Neutrophil (primary cell): ENCODE results near the gene ADCY9.

Source experiments
- H3K27ac ChIP-seq: fragments of 200-600 bp; sonication (generic); 2 replicates; pipeline ENCODE4 v1.5.1; 2016; ENCODE audit warnings: mild to moderate bottlenecking, moderate library complexity
- H3K27me3 ChIP-seq: fragments of 200-600 bp; sonication (generic); 2 replicates; pipeline ENCODE4 v1.6.0; 2016; ENCODE audit warnings: mild to moderate bottlenecking
- H3K36me3 ChIP-seq: fragments of 200-600 bp; sonication (generic); 2 replicates; pipeline ENCODE4 v1.5.1; 2017
- H3K4me1 ChIP-seq, 2 experiments: fragments of 200-600 bp in 1 of 2; sonication (generic) in 1 of 2; 1 replicate in 1 of 2; 2 replicates in 1 of 2; pipeline versions ENCODE4 v1.5.1 to v1.6.1; 2013 to 2016; ENCODE audit warnings: low read depth in 1 of 2, low read length in 1 of 2, mild to moderate bottlenecking in 1 of 2, moderate library complexity in 1 of 2; ENCODE audit not compliant: control insufficient read depth in 1 of 2, insufficient read depth in 1 of 2
- H3K4me3 ChIP-seq, 2 experiments: fragments of 200-600 bp in 1 of 2; sonication (generic) in 1 of 2; 1 replicate in 1 of 2; 2 replicates in 1 of 2; pipeline ENCODE4 v1.5.1; 2013 to 2016; ENCODE audit warnings: low read depth in 1 of 2, low read length in 1 of 2, mild to moderate bottlenecking in 1 of 2, moderate library complexity in 1 of 2
- H3K9me3 ChIP-seq: fragments of 200-600 bp; sonication (generic); 2 replicates; pipeline ENCODE4 v1.5.1; 2016
- TF ChIP-seq, protein P1 (sequence below): fragments of 200-600 bp; sonication (generic); IDR thresholded peaks from 2 replicates; pipeline ENCODE4 v1.5.1; 2016; ENCODE audit warnings: antibody characterized with exemption

The ADCY9 gene

DNA sequence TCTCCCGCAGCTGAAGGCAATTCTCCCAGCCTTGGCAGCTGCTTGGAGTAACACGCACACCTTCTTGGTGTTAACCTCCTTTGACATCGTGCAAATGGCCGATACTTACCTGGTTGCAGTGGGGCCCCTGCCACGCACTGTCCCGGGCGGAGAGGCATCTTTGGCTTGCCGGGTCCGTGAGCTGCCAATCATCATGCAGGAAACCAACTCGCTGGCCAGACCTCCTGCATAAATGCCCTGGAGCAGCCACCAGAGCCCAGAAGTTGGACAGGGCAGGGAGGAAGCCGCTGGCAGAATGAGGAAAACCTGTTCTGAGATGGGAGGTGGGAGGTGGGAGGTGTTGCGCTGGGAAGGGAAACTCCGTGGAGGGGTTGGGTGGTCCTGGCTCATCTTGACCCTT lies 194.0 kb downstream of the ADCY9 start:
- Histone ChIP-seq H3K27ac (no peak overlapping the region), H3K36me3 (no peaks in the 10 kb centered on the region), H3K9me3 (no peaks in the 10 kb centered on the region), H3K4me3 (no peak overlapping the region), H3K4me1 (no peaks in the 10 kb centered on the region), H3K27me3 (peaks cover 10% of the 10 kb centered on the region)
- TF ChIP-seq, protein P1, sequence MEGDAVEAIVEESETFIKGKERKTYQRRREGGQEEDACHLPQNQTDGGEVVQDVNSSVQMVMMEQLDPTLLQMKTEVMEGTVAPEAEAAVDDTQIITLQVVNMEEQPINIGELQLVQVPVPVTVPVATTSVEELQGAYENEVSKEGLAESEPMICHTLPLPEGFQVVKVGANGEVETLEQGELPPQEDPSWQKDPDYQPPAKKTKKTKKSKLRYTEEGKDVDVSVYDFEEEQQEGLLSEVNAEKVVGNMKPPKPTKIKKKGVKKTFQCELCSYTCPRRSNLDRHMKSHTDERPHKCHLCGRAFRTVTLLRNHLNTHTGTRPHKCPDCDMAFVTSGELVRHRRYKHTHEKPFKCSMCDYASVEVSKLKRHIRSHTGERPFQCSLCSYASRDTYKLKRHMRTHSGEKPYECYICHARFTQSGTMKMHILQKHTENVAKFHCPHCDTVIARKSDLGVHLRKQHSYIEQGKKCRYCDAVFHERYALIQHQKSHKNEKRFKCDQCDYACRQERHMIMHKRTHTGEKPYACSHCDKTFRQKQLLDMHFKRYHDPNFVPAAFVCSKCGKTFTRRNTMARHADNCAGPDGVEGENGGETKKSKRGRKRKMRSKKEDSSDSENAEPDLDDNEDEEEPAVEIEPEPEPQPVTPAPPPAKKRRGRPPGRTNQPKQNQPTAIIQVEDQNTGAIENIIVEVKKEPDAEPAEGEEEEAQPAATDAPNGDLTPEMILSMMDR = no peak

DNA sequence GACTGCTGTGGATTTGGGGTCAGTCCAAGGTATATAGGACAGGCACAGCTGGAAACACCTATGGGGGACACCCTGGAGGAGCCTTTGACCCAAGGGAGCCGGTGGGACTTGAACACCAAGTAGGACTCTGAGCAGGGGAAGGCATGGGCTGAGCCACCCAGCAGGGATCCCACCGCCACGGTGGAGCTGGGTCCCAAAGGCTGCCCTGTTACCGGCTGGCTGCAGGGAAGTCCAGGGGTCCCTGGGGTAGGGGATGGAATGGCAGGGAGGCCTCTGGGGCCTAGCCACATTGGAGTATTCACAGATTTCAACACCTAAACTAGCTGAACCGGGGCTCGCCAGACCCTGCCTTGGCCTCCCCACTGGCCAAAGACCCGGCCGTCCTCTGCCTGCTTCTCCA lies 196.0 kb downstream of the ADCY9 start:
- H3K36me3 ChIP-seq = no peaks in the 10 kb centered on the region

GRCh38 chr16:3919413-3919812 lies 196.8 kb downstream of the ADCY9 start:
- no peaks in the 10 kb centered on the region for H3K4me1 ChIP-seq
- H3K27me3 ChIP-seq = peaks cover 10% of the 10 kb centered on the region
- TF ChIP-seq, protein P1 = no peak
- H3K4me3 ChIP-seq = no peak overlapping the region
- H3K9me3 ChIP-seq = no peaks in the 10 kb centered on the region
- no peaks in the 10 kb centered on the region for H3K36me3 ChIP-seq
- H3K27ac ChIP-seq = no peak overlapping the region

More for the DNA sequence above, 196.0 kb downstream of the ADCY9 start:
- Histone ChIP-seq H3K27me3 (peaks cover 10% of the 10 kb centered on the region), H3K4me1 (no peaks in the 10 kb centered on the region), H3K4me3 (no peak overlapping the region), H3K9me3 (no peaks in the 10 kb centered on the region), H3K27ac (no peak overlapping the region)
- TF ChIP-seq, protein P1 = no peak

GRCh38 chr16:3915426-3916260 lies 200.6 kb downstream of the ADCY9 start:
- H3K4me1 ChIP-seq = no peaks in the 10 kb centered on the region
- TF ChIP-seq, protein P1 = no peak
- H3K4me3 ChIP-seq = no peak overlapping the region
- H3K27me3 ChIP-seq = no peaks in the 10 kb centered on the region
- H3K27ac ChIP-seq = no peak overlapping the region
- no peaks in the 10 kb centered on the region for H3K36me3 ChIP-seq
- H3K9me3 ChIP-seq = no peaks in the 10 kb centered on the region

DNA sequence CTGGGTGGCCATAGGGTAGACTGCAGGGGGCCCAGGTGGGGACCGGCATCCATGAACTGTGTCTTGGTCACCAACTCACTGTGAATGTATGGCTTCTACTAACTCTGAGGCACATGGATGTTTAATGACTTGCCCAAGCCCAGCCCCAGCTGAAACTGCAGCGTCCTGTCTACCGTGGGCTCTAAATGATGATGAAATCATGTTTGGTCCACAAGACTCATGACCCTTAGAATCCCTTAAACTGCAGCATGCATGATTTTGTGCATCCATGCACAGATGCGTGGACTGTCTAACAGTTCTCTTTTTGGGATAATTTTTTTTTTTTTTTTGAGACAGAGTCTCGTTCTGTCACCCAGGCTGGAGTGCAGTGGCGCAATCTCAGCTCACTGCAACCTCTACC lies 203.3 kb downstream of the ADCY9 start:
- Histone ChIP-seq H3K27me3 (no peaks in the 10 kb centered on the region), H3K36me3 (no peaks in the 10 kb centered on the region), H3K4me1 (no peaks in the 10 kb centered on the region), H3K9me3 (no peaks in the 10 kb centered on the region), H3K4me3 (no peak overlapping the region), H3K27ac (no peak overlapping the region)
- TF ChIP-seq, protein P1 = no peak
